HG03575 (cell line): ENCODE results near the gene POC1A.
"Not testable (repeated sequence)": the region's sequence is repeated elsewhere in the genome, so short reads cannot be mapped to it uniquely, and the experiment has no call there.

Source experiments
- ATAC-seq: cut with Tn5 transposase; IDR thresholded peaks from one replicate; pipeline ENCODE4 v1.9.1; 2021; ENCODE audit not compliant: unreplicated experiment, insufficient number of reproducible peaks, low FRiP score; ENCODE audit errors: extremely low read depth

Gene POC1A

DNA sequence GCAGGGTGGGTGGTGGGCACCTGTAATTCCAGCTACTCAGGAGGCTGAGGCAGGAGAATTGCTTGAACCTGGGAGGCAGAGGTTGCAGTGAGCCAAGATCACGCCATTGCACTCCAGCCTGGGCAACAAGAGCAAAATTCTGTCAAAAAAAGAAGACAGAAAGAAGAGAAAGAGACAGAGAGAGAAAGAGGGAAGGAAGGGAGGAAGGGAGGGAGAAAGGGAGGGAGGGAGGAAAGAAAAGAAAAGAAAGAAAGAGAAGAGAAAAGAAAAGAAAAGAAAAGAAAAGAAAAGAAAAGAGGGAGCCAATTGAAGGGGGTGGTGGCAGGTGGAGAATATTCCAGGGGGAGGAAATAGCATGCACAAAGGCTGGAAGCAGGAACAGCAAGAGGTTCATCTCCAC lies 111.2 kb downstream of the POC1A start:
- not testable (repeated sequence) for ATAC-seq

DNA sequence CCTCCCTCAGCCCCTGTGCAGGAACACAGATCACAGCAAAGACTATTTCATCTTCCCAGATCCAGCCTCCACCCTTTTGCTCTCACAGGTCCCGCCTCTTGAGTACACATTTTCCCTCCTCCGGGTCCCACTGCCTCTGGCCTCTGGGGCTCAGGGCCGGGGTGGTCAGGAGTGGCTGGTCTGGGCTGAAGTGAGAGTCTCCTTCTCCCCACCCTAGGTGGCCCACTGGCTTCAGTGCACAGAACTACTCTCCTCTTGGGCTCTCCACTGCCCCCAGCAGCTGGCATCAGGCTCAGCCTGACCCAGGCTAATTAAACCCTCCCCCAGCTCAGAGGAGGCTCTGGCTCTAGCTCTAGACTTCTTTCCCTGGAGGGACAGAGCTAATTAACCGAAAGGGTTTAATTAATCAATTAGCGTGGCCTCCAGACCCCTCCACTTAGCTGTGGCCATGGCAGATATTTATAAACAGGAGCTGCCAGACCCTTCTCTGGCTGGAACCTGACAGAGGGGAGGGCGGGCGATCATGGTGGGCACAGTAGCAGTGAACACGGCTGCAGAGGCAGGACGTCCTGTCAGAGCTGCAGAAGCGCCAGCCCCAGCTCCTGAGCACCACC lies 113.0 kb downstream of the POC1A start:
- no peak for ATAC-seq

DNA sequence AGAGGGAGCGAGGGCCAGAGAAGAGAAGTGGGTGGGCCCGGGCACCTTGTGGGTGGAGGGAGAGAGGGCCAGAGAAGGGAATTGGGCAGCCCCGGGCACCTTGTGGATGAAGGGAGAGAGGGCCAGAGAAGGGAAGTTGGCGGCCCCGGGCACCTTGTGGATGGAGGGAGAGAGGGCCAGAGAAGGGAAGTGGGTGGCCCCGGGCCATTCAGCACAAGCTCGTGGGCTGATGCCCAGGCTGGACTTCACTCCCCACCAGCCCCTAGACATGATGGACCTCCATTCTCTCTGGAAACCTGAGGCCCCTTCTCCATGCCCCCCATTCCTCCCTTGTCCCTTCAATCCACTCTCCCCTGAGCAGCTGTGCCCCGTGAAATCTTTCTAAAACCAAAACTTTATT lies 113.6 kb downstream of the POC1A start:
- no peak for ATAC-seq

DNA sequence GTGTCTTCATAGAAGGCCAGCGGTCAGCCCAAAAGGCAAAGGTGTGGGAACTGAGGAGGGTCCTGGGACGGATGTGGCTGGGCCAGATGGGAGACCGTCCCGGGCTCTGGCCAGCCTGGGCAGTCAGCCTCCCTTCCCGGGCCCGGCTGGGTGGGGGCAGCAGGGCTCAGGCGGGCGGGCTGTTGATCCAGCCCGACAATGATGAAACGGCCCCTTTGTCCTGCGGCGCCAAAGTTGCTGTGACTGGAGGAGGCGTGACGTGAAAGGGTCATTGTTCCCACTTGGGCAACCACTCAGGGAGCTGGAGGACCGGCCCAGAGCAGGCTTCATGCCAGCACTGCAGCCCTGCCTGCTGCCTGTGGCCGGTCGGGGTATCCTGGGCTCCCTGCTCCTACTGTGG lies 114.4 kb downstream of the POC1A start:
- ATAC-seq: no peak

DNA sequence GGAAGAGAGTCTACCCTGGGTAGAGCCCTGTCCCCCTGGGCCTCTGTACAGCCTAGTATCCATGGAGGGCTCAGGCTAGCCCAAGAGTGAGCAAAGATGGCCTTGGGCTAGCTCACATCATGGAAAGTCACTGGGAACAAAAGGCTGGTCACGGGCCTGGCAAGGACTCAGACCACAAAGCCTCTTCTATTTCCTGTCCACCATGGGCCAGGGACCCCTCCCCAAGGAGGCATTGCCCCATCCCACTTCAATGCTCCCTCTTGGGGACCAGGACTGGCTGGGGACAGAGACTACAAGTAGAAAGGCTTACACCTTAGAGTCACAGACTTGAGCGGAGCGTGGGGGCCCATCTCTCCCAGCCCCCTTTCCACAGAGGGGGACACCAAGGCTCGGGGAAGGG lies 114.8 kb downstream of the POC1A start:
- no peak for ATAC-seq

DNA sequence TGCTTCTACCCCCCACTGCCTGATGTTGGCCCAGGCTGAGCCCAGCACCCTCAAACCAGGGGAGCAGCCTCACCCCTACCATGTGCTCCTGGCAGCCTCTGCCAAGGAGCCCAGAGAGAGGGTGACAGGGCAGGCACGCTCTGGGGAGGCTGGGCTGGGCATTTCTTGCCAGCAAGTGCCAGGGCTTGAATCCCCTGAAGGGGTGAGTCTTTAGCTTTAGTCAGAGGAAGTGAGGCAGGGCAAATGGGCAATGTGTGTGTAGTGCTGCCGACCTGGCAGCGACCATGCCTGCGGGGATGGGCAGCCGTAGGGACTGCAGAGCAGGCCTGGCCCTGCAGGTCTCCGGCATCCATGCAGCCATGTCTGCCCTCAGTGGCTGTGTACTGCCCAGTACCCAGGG lies 116.0 kb downstream of the POC1A start:
- ATAC-seq: no peak

DNA sequence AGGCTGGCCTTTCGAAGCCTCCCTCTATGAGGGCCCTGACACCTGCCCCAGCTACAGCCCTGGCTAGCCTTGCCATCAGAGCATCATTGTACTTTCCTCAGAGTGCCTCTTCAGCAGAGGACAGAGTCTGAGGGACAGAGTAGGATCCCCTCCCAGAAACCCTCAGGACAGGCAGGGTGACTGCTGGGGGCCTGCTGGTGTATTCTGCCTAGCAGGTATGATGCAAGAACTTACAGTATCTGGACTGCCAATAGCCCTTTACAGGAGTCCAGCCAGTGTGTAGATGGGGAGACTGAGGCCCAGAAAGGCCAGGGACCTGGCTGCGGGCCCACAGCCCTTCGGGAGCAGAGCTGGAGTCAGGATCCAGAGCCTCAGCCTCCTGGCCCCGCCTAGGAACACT lies 116.9 kb downstream of the POC1A start:
- no peak for ATAC-seq

DNA sequence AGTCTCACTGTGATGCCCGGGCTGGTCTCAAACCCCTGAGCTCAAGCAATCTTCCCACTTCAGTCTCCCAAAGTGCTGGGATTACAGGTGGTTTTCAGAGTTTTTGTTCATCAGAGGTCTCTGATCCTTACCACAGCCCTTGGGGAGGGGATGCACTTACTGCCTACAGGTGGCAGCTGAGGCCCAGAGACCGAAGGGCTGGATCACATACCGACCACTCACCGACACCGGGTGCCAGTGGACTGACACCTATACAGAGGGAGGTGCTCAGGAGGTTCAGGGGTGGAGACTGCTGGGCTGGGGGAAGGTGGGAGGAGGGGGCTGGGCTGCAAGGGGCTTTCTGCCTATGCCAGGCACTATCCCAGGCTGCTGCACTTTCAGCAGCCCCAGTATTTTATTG lies 117.4 kb downstream of the POC1A start:
- no peak for ATAC-seq

DNA sequence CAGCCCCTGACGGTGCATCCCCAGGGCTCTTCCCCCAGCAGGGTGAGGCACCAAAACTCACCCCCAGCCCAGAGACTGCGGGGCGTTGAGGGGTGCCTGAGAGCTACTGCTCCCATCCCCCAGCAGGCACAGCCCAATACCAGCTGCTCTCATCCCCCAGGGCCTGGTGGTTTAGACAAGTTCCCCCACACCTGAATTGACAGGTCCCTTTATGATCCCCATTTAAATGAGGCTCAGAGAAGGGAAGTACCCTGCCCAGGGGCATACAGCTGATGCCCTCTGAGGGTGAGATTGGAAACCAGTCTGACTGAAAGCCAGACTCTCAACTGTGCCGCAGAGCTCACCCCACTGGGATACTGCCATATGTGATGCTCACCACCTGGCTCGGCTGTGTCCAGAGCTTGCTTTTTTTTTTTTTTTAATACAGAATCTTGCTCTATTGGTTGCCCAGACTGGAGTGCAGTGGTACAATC lies 118.0 kb downstream of the POC1A start:
- no peak for ATAC-seq

DNA sequence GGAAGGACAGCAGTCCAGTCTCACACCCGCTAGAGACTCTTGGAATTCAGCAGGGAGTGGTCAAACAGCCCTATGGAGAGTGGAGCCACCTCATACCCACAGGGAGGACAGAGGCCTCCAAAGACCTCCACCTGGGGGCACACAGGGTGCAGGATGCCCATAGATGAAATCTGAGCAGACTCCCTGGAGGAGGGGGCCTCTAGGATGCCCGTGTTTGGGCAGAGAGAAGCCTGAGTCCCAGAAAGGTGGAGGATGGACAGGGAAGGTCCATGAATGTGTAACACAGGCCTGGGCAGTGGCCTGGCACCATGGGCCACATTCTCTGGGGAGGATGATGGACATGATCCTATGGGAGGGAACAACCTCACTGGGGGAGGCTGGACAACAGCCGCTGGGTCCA lies 119.6 kb downstream of the POC1A start:
- no peak for ATAC-seq

DNA sequence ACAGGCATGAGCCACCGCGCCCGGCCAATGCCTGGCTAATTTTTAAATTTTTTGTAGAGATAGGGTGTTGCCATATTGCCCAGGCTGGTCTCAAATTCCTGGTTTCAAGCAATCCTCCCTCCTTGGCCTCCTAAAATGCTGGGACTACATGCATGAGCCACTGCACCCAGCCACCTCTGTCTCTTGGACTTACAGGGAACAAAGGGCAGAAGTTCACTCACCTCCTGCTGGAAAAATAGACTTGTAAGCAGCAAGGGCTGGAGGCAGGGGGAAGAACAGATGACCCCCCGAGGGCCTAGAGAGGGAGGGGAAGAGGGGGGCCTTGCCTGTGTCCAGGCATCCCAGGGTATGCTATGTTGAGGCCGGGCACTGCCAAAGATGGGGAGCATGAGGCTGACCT lies 120.0 kb downstream of the POC1A start:
- ATAC-seq: no peak

DNA sequence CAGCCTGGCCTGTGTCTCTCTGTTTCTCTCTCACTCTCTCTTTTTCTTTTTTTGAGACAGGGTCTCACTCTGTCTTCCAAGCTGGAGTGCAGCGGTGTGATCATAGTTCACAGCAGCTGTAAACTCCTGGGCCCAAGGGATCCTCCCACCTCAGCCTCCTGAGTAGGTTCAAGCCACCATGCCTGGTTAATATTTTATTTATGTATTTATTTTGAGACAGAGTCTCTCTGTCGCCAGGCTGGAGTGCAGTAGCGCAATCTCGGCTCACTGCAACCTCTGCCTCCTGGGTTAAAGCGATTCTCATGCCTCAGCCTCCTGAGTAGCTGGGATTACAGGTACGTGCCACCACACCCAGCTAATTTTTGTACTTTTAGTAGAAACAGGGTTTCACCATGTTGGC lies 120.5 kb downstream of the POC1A start:
- ATAC-seq: not testable (repeated sequence)

DNA sequence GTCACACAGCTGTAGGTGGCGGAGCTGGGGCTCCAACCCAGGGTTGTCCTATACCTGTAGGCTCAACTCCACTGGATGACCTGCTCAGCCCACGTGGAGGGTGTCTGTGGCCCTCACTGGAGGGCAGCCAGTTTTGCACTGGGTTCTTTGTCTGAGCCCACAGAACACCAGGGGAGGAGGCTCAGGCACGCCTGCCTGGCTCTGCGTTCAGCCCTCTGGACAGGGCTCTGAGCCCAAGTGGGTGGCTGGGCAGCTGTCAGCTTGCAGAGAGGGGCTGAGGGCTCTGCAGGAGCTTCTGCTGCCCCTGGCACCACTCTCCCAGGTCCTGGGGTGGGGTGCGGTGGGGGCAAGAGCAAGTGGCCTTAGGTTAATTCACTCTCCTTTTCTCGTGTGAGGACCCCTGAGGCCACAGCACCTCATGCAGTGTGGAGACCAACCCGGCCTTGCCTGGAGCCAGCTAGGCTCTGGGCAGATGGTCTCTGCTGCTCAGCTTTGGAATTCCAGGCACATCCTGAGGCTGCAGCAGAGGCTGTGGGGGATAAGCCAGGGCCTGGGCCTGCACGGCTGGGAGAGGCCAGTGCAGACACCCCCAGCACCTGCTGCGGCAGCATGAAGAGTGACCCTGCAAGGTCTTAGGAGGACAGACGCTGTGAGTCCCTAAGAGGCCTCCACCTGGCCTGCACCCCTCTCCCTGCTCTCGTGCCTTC lies 121.4 kb downstream of the POC1A start:
- ATAC-seq: no peak

DNA sequence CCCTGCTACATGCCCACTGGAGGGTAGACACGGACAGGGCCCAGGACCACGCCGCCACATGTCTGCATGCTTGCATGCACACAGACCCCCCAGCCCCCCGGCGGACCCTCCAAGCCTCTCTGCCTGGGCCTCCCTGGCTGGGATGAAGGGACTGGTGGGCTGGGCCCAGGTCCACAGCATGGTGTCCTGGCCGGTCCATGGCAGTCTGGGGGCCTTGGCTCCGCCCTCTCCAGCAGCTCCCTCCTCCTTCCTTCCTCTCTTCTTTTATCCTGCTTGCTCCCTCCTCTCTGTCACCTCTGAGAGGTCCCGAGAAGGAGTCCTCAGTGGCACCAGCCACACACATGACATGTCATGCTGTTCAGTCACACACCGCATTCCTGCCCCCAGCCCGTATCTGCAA lies 122.3 kb downstream of the POC1A start:
- ATAC-seq: no peak

DNA sequence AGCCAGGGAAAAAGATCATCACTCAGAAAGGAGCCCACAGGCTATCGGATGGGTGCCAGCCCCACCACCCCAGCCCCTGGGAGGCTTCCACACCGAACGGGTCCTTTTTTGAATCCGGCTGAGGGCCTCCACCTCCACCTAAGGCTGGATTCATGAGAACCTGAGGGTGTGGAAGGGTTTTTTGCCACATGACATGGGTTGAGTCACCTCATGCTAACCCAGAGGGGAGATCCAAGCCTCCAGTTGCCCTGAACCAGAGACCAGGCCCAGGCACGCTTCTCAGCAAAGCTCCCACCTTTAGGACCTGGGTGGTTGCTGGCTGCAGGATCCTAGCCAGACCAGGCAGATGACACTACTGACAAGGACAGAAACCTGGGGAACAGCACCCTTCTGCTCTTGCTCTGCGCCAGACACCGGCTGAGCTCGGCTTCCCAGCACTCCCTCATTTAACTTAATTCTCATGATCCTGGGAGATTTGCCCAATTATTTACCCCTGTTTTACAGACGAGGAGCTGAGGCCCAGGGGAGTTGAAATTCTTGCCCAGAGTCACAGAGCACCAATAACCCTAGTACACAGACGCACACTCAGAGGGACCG lies 123.4 kb downstream of the POC1A start:
- no peak for ATAC-seq

DNA sequence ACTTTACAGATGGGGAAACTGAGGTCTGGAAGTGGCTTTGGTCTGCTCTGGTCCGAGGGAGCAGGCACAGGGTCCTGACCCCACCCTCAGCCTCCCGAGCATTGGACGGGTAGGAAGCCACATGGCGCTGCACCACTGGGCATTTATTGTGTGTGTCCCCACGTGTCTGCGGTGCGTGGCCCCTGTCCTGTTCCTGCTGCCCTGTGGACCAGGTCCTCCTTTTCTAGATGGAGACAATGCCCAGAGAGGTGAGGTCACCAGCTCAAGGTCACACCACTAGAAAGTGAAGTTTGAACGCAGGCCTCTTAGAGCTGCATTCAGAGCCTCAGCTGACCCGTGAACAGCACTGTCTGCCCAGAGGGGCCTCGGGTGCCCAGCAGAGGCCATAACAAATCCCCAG lies 124.7 kb downstream of the POC1A start:
- ATAC-seq: no peak

DNA sequence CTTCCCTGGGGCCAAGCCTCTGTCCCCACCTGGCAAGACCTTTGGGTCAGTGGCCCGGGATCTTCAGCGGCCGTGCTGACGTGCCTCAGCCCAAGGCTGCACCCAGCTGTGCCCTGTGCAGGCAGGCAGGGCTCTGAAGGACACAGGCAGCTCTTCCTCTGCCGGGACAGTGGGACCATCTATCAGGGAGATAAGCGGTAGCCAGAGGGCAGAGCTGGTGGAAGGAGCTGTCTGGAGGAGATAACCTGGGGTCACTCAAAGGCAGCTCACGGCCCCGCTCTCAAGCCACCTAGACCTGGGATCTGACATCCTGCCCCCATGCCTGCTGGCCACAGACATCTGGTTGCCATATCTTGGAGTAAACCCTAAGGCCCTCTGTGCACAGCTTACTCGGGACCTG lies 125.2 kb downstream of the POC1A start:
- ATAC-seq: no peak

DNA sequence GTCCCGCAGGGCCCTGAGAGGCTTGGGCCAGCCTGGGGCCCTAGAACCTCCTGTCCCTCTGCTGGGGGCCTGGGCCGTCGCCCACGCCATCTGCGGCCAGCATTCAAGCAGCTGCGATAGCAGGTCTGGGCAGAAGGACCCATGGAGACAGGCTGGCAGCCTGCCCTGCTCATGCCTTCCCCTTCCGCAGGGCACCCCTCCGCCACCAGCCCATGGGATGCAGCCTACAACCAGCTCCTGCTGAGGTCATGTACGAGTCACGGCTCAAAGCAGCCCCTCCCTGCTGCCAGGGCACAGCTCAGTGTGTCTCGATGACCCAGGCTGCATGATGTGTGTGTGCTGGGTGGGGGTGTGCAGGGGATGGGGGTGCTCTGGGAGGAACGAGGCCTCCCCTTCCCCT lies 125.7 kb downstream of the POC1A start:
- no peak for ATAC-seq

DNA sequence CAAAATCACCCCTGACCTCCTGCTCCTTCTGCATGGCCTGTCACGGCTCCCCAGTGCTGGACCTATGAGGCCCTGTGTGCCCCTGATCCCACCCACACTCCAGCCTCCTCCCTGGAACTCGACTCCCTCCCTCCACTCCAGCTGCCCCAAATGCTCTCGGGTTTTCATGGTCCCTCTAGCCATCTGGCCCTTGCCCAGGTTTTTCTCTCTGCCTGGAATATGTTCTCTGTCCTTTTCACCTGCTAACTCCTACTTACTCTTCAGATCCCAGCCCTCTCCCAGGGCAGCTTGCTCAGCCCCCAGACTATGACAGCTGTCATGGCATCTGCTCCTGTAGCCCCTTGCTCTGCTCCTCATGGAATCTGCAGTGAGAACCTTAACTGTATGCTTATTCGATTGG lies 128.2 kb downstream of the POC1A start:
- no peak for ATAC-seq

DNA sequence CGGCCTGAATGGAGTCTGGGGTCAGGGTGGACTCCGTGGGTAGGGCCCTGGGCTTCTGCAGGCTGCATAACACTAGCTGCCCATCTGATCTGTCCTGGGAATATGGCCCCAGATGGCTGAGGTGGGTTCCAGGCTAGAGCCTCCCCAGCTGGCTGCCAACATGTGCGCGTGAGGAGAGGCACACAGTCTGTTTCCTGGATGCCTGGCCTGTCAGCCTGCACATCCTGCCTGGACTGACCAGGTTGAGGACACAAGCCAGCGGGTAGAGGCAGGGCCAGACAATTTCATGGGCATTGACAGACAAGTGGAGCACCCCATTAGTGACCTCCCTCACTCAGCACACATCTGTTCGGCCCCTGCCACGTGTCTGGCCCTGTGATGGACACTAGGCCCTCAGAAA lies 128.8 kb downstream of the POC1A start:
- no peak for ATAC-seq
